ENCODE measurements around the gene S100A14.
A peak's percentile ranks its signal among the peaks of the same experiment; 100 is the strongest.

GRCh38 chr1:153633754-153634665 is 17.9 kb upstream of the S100A14 start, which contains the start of gene CHTOP:
- TF ChIP-seq CTCF (IDR thresholded peaks at IDR 0.05) (peak in 3 of 6 experiments; percentile 29 to 71 (median 68)), POLR2A (IDR thresholded peaks at IDR 0.05) (peak; percentile 87 to 94 (median 88)), POLR2AphosphoS5 (IDR thresholded peaks at IDR 0.05) (peak; percentile 85 to 94)

All from upper lobe of left lung (tissue), 4 donors.